ENCODE data around the gene CCDC81. TPM values are rescaled to one million over a fixed set of nuclear protein-coding genes. Genes with fewer than 3 reads are reported as not detected.

CCDC81 gene
- polyA plus RNA-seq, 1 experiment: 1.7 TPM

- no peak for DNase-seq (ENCODE audit: low read depth, low spot score)
- Histone ChIP-seq H3K27ac (ENCODE audit: low read depth, low read length) (no peak overlapping the region), H3K9me3 (ENCODE audit: control insufficient read depth, insufficient read depth, low read length) (no peaks in the 10 kb centered on the region), H3K4me3 (ENCODE audit: low read depth, low read length) (no peak overlapping the region), H3K27me3 (ENCODE audit: control insufficient read depth, insufficient read depth, low read length) (no peaks in the 10 kb centered on the region)
- no peak for TF ChIP-seq CTCF (IDR thresholded peaks at IDR 0.05; ENCODE audit: low read depth, low read length)
- POLR2A ChIA-PET: no interaction called here
- CTCF ChIA-PET: interaction anchor here (2.2 kb wide), 1 partner anchor 23 kb away, joined by 10 read pairs; no protein-coding TSS in a partner anchor
Observed at GRCh38 chr11:86383041-86383955, 8.6 kb downstream of the CCDC81 start.

- Histone ChIP-seq H3K4me3 (ENCODE audit: low read depth, low read length) (no peak overlapping the region), H3K27ac (ENCODE audit: low read depth, low read length) (no peak overlapping the region), H3K27me3 (ENCODE audit: control insufficient read depth, insufficient read depth, low read length) (no peaks in the 10 kb centered on the region), H3K9me3 (ENCODE audit: control insufficient read depth, insufficient read depth, low read length) (no peaks in the 10 kb centered on the region)
- ChIA-PET POLR2A (no interaction called here), CTCF (no interaction called here)
- DNase-seq (ENCODE audit: low read depth, low spot score): no peak
- TF ChIP-seq CTCF (IDR thresholded peaks at IDR 0.05; ENCODE audit: low read depth, low read length): no peak
Observed at GRCh38 chr11:86386283-86386682, 11.6 kb downstream of the CCDC81 start.

- no peaks in the 10 kb centered on the region for H3K9me3 ChIP-seq (ENCODE audit: control insufficient read depth, insufficient read depth, low read length)
- TF ChIP-seq CTCF (IDR thresholded peaks at IDR 0.05; ENCODE audit: low read depth, low read length): no peak
- no peak overlapping the region for H3K4me3 ChIP-seq (ENCODE audit: low read depth, low read length)
- no peaks in the 10 kb centered on the region for H3K27me3 ChIP-seq (ENCODE audit: control insufficient read depth, insufficient read depth, low read length)
- ChIA-PET POLR2A (no interaction called here), CTCF (no interaction called here)
- no peak overlapping the region for H3K27ac ChIP-seq (ENCODE audit: low read depth, low read length)
- DNase-seq (ENCODE audit: low read depth, low spot score): no peak
Observed at GRCh38 chr11:86386746-86387145, 12.1 kb downstream of the CCDC81 start.

GRCh38 chr11:86388198-86388597 is 13.5 kb downstream of the CCDC81 start:
- CTCF ChIA-PET: interaction anchor here (0.9 to 1.2 kb wide), 2 partner anchors 28 to 220 kb away, joined by 3 to 4 read pairs; no protein-coding TSS in a partner anchor
- Histone ChIP-seq H3K4me3 (ENCODE audit: low read depth, low read length) (no peak overlapping the region), H3K27ac (ENCODE audit: low read depth, low read length) (no peak overlapping the region), H3K27me3 (ENCODE audit: control insufficient read depth, insufficient read depth, low read length) (no peaks in the 10 kb centered on the region), H3K9me3 (ENCODE audit: control insufficient read depth, insufficient read depth, low read length) (no peaks in the 10 kb centered on the region)
- POLR2A ChIA-PET: no interaction called here
- TF ChIP-seq CTCF (IDR thresholded peaks at IDR 0.05; ENCODE audit: low read depth, low read length): no peak
- DNase-seq (ENCODE audit: low read depth, low spot score): no peak

- H3K27me3 ChIP-seq (ENCODE audit: control insufficient read depth, insufficient read depth, low read length): no peaks in the 10 kb centered on the region
- TF ChIP-seq CTCF (IDR thresholded peaks at IDR 0.05; ENCODE audit: low read depth, low read length): no peak
Observed at GRCh38 chr11:86390487-86390886, 15.8 kb downstream of the CCDC81 start.

More at GRCh38 chr11:86390487-86390886, 15.8 kb downstream of the CCDC81 start:
- POLR2A ChIA-PET: no interaction called here
- Histone ChIP-seq H3K9me3 (ENCODE audit: control insufficient read depth, insufficient read depth, low read length) (no peaks in the 10 kb centered on the region), H3K27ac (ENCODE audit: low read depth, low read length) (no peak overlapping the region), H3K4me3 (ENCODE audit: low read depth, low read length) (no peak overlapping the region)
- no peak for DNase-seq (ENCODE audit: low read depth, low spot score)
- CTCF ChIA-PET: no interaction called here
